Measurements from ENCODE around the gene MED29.

MED29 gene

GRCh38 chr19:39390751-39391437 lies at the start of gene MED29, which contains the start of gene PAF1:
MED29 (plus strand) TSS chr19:39391378; CDS start chr19:39391423, 45 bp downstream.
PAF1 (minus strand) TSS chr19:39391106; CDS start chr19:39390864, 242 bp downstream.
- H3K36me3 ChIP-seq (replicated peaks) = peaks cover 44% of the 10 kb centered on the region
- peak within 1 kb of the TSS; percentile 99 for H3K4me3 ChIP-seq (ENCODE audit: low read depth, low read length)
- H3K27ac ChIP-seq = peak within 1 kb of the TSS; percentile 96
- H3K27me3 ChIP-seq (replicated peaks) = no peaks in the 10 kb centered on the region
- no peak for TF ChIP-seq CTCF (IDR thresholded peaks at IDR 0.05; ENCODE audit: low read depth, low read length, missing control alignments)
- in situ Hi-C loops (cut with HindIII; ENCODE audit: low pct_ligation_motif_present, low sequenced_read_pairs) = no loop called here
- DNase-seq = peak; percentile 99

- peak; percentile 69 for TF ChIP-seq CTCF (IDR thresholded peaks at IDR 0.05; ENCODE audit: low read depth, low read length, missing control alignments)
- DNase-seq = peak; percentile 94
- in situ Hi-C loops (cut with HindIII; ENCODE audit: low pct_ligation_motif_present, low sequenced_read_pairs) = loop anchor here (25.0 kb wide), 1 partner anchor 230 kb away; no protein-coding TSS in a partner anchor
These were observed 49.2 kb upstream of the MED29 start, which contains the start of gene SAMD4B for GRCh38 chr19:39341719-39342604. SAMD4B (plus strand) TSS chr19:39342421; CDS start chr19:39356894, 14,473 bp downstream.

GRCh38 chr19:39342647-39343305 lies 48.4 kb upstream of the MED29 start:
- H3K4me3 ChIP-seq (ENCODE audit: low read depth, low read length) = peak overlapping the region; percentile 75
- no peak for TF ChIP-seq CTCF (IDR thresholded peaks at IDR 0.05; ENCODE audit: low read depth, low read length, missing control alignments)
- no peaks in the 10 kb centered on the region for H3K27me3 ChIP-seq (replicated peaks)
- no peak for DNase-seq
- H3K27ac ChIP-seq = peak overlapping the region; percentile 58
- no peaks in the 10 kb centered on the region for H3K36me3 ChIP-seq (replicated peaks)
- in situ Hi-C loops (cut with HindIII; ENCODE audit: low pct_ligation_motif_present, low sequenced_read_pairs) = loop anchor here (25.0 kb wide), 1 partner anchor 230 kb away; no protein-coding TSS in a partner anchor

More at GRCh38 chr19:39341719-39342604, 49.2 kb upstream of the MED29 start, which contains the start of gene SAMD4B:
- H3K27ac ChIP-seq = peak within 1 kb of the TSS; percentile 58
- no peaks in the 10 kb centered on the region for H3K27me3 ChIP-seq (replicated peaks)
- H3K36me3 ChIP-seq (replicated peaks) = no peaks in the 10 kb centered on the region
- H3K4me3 ChIP-seq (ENCODE audit: low read depth, low read length) = peak within 1 kb of the TSS; percentile 90

- H3K27ac ChIP-seq = no peak overlapping the region
- H3K4me3 ChIP-seq (ENCODE audit: low read depth, low read length) = no peak overlapping the region
- peaks cover 18% of the 10 kb centered on the region for H3K36me3 ChIP-seq (replicated peaks)
- H3K27me3 ChIP-seq (replicated peaks) = no peaks in the 10 kb centered on the region
- peak; percentile 35 for TF ChIP-seq CTCF (IDR thresholded peaks at IDR 0.05; ENCODE audit: low read depth, low read length, missing control alignments)
- in situ Hi-C loops (cut with HindIII; ENCODE audit: low pct_ligation_motif_present, low sequenced_read_pairs) = loop anchor here (25.0 kb wide), 1 partner anchor 234 kb away; no protein-coding TSS in a partner anchor
- no peak for DNase-seq
These were observed 45.2 kb upstream of the MED29 start for GRCh38 chr19:39345956-39346355.

All from brain microvascular endothelial cell (primary cell).